HFFc6 (cell line): ENCODE data around the gene PRR33. TPM values are rescaled to one million over a fixed set of nuclear protein-coding genes. Genes with fewer than 3 reads are reported as not detected.

Source experiments
- DNase-seq: peaks from one replicate; pipeline ENCODE4 v3.0.0-alpha.2; 2018
- H3K27ac Mint-ChIP-seq: 2 replicates; pipeline ENCODE4 v1.8.0; 2020; ENCODE audit warnings: mild to moderate bottlenecking, mixed read lengths
- H3K27me3 Mint-ChIP-seq: 2 replicates; pipeline ENCODE4 v1.8.0; 2021; ENCODE audit warnings: mild to moderate bottlenecking, moderate library complexity, mixed read lengths; ENCODE audit not compliant: insufficient read depth
- H3K36me3 Mint-ChIP-seq: 2 replicates; pipeline ENCODE4 v1.8.0; 2021; ENCODE audit warnings: low read depth, mixed read lengths
- H3K4me1 Mint-ChIP-seq: 2 replicates; pipeline ENCODE4 v1.8.0; 2020; ENCODE audit warnings: low read depth, mixed read lengths
- H3K4me3 Mint-ChIP-seq: 2 replicates; pipeline ENCODE4 v1.8.0; 2020; ENCODE audit warnings: mild to moderate bottlenecking, moderate library complexity, mixed read lengths
- H3K9me3 Mint-ChIP-seq: 2 replicates; pipeline ENCODE4 v1.8.0; 2020; ENCODE audit warnings: mild to moderate bottlenecking, mixed read lengths
- CTCF ChIP-seq: fragments of 200-600 bp; sonication (generic); IDR thresholded peaks from 2 replicates; pipeline ENCODE4 v1.5.0; 2021; ENCODE audit warnings: antibody characterized with exemption, mild to moderate bottlenecking
- total RNA-seq, 6 experiments: library from RNA; stranded (reverse); fragmentation: NEBNext Ultra II Directional; extraction: Animal tissue kit (Norgen Biotek cat#: 25700); gene quantifications; 2 replicates in 1 of 6; 3 replicates in 5 of 6; pipeline ENCODE4 v1.2.3, GENCODE V29; 2021

PRR33 gene
- total RNA-seq, 6 experiments from 2014 or later: not detected

DNA sequence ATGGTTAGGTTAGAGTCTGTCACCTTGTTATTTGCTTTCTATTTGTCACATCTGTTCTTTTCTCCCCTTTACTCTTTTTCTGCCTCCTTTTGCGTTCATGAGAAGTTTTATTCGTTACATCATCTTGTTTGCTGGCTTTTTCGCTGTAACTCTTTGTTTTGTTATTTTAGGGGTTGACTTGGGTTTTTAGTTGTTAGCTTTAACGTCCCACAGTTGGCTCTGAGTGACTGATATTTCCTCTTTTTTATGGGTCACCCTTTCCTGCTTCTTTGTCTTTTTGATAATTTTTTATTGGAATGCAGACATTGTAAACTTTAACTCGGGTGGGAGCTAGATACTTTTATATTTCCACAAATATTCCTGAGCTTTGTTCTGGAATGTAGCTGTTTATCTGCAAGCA, 14.5 kb upstream of the PRR33 start:
- Mint-ChIP-seq H3K27me3 (peaks cover 34% of the 10 kb centered on the region), H3K27ac (no peak overlapping the region), H3K36me3 (no peaks in the 10 kb centered on the region), H3K9me3 (no peaks in the 10 kb centered on the region), H3K4me1 (peaks cover 6% of the 10 kb centered on the region; the same call in 1 of the 2 replicates), H3K4me3 (no peak overlapping the region)
- no peak for TF ChIP-seq CTCF
- no peak for DNase-seq

GRCh38 chr11:1899686-1900085, 8.0 kb upstream of the PRR33 start:
- no peaks in the 10 kb centered on the region for H3K4me1 Mint-ChIP-seq
- peaks cover 44% of the 10 kb centered on the region for H3K27me3 Mint-ChIP-seq
- DNase-seq: no peak
- H3K36me3 Mint-ChIP-seq: no peaks in the 10 kb centered on the region
- no peak overlapping the region for H3K27ac Mint-ChIP-seq
- no peaks in the 10 kb centered on the region for H3K9me3 Mint-ChIP-seq
- no peak overlapping the region for H3K4me3 Mint-ChIP-seq
- no peak for TF ChIP-seq CTCF

DNA sequence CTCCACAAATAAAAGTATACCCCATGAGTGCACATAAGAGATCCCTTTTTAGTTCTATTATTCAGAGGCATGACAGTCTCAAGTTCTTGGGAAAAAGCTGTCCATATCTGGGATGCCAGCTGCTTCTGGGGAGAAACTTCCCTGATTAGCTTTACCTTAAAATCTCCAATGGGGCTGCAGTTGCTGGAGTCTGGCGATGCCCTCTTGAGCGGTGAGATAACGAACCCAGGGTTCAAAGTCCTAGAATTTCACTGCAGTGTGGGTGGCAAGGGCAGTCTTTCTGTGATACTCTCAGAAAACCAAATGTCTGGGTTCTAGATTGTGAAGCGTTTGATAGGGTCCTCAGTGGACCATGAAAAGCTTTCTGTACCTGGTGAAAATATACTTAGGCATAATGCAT, 7.4 kb upstream of the PRR33 start:
- no peak for TF ChIP-seq CTCF
- DNase-seq: no peak
- no peak overlapping the region for H3K27ac Mint-ChIP-seq
- H3K9me3 Mint-ChIP-seq: no peaks in the 10 kb centered on the region
- H3K4me1 Mint-ChIP-seq: no peaks in the 10 kb centered on the region
- no peak overlapping the region for H3K4me3 Mint-ChIP-seq
- no peaks in the 10 kb centered on the region for H3K36me3 Mint-ChIP-seq
- peaks cover 47% of the 10 kb centered on the region for H3K27me3 Mint-ChIP-seq

- peaks cover 42% of the 10 kb centered on the region for H3K27me3 Mint-ChIP-seq
- no peak for DNase-seq
- H3K4me3 Mint-ChIP-seq: no peak overlapping the region
- no peak overlapping the region for H3K27ac Mint-ChIP-seq
- H3K4me1 Mint-ChIP-seq: no peaks in the 10 kb centered on the region
- no peaks in the 10 kb centered on the region for H3K36me3 Mint-ChIP-seq
- H3K9me3 Mint-ChIP-seq: no peaks in the 10 kb centered on the region
- TF ChIP-seq CTCF: no peak
These were observed 5.2 kb upstream of the PRR33 start for GRCh38 chr11:1896923-1897322.

GRCh38 chr11:1896468-1896867, 4.8 kb upstream of the PRR33 start:
- Mint-ChIP-seq H3K4me3 (no peak overlapping the region), H3K9me3 (no peaks in the 10 kb centered on the region), H3K36me3 (no peaks in the 10 kb centered on the region), H3K27ac (no peak overlapping the region), H3K27me3 (peaks cover 40% of the 10 kb centered on the region), H3K4me1 (no peaks in the 10 kb centered on the region)
- TF ChIP-seq CTCF: no peak
- DNase-seq: no peak

DNA sequence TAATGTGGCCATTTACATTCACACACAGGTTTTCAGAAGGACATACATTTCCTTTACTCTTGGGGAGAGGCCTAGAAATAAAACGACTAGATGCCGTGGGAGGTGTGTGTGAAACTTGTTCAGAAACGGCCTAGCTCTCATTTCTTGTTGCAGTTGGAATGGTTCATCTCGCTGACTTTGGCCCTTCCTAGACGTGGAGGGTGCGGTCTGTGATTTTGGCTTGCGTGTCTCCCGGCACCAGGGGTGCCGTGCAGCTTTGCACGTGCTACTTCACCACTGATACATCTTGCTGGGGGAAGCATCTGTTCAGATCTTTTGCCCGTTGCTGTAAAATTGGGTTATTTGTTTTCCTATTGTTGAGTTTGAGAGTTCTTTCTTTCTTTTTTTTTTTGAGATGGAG, 3.1 kb upstream of the PRR33 start:
- Mint-ChIP-seq H3K27ac (no peak overlapping the region), H3K4me1 (no peaks in the 10 kb centered on the region), H3K4me3 (no peak overlapping the region), H3K36me3 (no peaks in the 10 kb centered on the region), H3K9me3 (no peaks in the 10 kb centered on the region), H3K27me3 (peaks cover 40% of the 10 kb centered on the region)
- no peak for DNase-seq
- TF ChIP-seq CTCF: no peak
